Right lobe of liver (tissue), 4 donors: ENCODE data around the gene LRRC38.

Source experiments
- POLR2A ChIP-seq: fragments of 450-650 bp; IDR thresholded peaks from one replicate; pipeline ENCODE4 v1.6.1; 2017; ENCODE audit warnings: antibody characterized with exemption, mild to moderate bottlenecking
- TF ChIP-seq, protein P1 (sequence below), 4 donors: fragments of 200-600 bp in 3 of 4; fragments of 450-650 bp in 1 of 4; IDR thresholded peaks; one replicate each; pipeline versions ENCODE4 v1.5.1 to v1.8.0; 2016 to 2022; ENCODE audit warnings: antibody characterized with exemption in 4 of 4, mild to moderate bottlenecking in 2 of 4
- donor health status: DM: no; HTN: no; CAD: no.
- donor health status: DM: no; HTN: no; CAD: no.
- donor health status: DM: no; HTN: yes; CAD: no.

DNA sequence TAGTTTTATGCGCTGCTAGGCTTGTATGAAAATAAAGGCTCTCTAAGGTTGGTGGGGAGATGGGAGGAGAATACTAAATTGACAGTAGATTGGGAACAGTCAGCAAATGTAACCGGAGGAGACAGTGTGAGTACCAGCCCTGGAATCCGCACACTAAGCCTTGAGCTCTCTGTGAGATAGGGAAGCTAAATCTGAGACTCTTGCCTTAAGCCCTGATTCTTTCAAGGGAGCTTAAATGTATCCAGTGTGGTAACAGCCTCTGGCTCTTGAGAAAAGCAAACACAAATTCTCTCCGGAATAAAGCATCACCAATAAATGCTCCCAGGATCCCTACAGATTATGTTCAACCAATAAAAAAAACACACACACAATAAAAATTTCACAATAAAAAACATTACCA, 36.9 kb upstream of the LRRC38 start:
- TF ChIP-seq, protein P1, sequence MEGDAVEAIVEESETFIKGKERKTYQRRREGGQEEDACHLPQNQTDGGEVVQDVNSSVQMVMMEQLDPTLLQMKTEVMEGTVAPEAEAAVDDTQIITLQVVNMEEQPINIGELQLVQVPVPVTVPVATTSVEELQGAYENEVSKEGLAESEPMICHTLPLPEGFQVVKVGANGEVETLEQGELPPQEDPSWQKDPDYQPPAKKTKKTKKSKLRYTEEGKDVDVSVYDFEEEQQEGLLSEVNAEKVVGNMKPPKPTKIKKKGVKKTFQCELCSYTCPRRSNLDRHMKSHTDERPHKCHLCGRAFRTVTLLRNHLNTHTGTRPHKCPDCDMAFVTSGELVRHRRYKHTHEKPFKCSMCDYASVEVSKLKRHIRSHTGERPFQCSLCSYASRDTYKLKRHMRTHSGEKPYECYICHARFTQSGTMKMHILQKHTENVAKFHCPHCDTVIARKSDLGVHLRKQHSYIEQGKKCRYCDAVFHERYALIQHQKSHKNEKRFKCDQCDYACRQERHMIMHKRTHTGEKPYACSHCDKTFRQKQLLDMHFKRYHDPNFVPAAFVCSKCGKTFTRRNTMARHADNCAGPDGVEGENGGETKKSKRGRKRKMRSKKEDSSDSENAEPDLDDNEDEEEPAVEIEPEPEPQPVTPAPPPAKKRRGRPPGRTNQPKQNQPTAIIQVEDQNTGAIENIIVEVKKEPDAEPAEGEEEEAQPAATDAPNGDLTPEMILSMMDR (IDR thresholded peaks at IDR 0.05) = no peak
- no peak for TF ChIP-seq POLR2A
